ENCODE data around the gene TMEM89.
A peak's percentile ranks its signal among the peaks of the same experiment; 100 is the strongest.

Gene TMEM89

DNA sequence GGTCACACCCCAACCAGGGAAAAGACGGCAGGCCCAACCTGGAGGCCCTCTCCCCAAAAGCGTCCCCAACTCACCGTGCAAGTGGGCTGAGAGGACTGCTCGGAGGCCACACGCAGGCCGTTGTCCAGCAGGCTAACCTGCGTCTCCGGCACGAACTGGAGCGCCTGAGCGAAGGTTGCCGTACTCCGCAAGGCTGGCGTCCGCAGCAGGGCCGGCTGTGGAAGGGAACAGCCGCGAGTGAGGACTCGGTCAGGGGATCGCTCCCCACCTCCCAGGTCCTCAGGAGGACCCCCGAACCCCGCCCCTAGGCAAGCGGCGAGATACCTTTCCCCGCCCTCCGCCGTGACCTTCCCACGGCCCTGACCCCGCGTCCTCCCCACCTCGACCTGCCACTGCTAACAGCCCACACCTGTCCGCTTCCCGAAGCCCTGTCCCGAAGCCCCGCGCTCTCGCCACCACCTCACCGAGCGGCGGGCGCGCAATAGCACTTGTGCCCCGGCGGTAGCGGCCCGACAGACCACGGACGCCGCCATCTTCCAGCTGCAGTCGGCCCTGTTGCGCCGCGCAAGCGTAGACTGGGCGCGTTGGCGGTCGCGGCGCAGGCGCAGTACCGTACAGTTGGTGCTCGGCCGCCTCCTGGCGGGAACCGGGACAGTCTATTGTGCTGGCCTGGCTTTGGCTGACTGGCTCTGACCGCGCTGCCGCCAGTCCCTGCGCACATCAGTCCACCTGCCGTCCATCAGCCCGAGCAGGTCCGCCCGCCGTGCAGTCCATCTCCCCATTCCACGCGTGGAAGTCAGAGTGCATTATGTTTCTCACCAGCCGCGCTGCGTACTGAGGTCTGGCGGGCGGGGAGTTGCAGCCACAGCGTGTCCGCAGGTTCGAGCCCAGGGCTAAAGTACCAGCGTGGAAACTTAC, 12.2 kb downstream of the TMEM89 start, which contains the start of gene UQCRC1 (continued):
- TF ChIP-seq ZNF391 (tag by site-specific recombination; IDR thresholded peaks at IDR 0.05; ENCODE audit: borderline replicate concordance, low read depth): no peak; the same call in 1 of the 2 replicates
- no peak for TF ChIP-seq REPIN1 (tag by site-specific recombination; IDR thresholded peaks at IDR 0.05; ENCODE audit: low read depth)
- TF ChIP-seq, protein P1, sequence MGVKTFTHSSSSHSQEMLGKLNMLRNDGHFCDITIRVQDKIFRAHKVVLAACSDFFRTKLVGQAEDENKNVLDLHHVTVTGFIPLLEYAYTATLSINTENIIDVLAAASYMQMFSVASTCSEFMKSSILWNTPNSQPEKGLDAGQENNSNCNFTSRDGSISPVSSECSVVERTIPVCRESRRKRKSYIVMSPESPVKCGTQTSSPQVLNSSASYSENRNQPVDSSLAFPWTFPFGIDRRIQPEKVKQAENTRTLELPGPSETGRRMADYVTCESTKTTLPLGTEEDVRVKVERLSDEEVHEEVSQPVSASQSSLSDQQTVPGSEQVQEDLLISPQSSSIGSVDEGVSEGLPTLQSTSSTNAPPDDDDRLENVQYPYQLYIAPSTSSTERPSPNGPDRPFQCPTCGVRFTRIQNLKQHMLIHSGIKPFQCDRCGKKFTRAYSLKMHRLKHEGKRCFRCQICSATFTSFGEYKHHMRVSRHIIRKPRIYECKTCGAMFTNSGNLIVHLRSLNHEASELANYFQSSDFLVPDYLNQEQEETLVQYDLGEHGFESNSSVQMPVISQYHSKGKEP (tag by site-specific recombination; IDR thresholded peaks at IDR 0.05): no peak
- TF ChIP-seq ZNF843 (tag by site-specific recombination; IDR thresholded peaks at IDR 0.05): 0 out of 2 replicates have a peak, but pooled peaks have one; percentile 10

DNA sequence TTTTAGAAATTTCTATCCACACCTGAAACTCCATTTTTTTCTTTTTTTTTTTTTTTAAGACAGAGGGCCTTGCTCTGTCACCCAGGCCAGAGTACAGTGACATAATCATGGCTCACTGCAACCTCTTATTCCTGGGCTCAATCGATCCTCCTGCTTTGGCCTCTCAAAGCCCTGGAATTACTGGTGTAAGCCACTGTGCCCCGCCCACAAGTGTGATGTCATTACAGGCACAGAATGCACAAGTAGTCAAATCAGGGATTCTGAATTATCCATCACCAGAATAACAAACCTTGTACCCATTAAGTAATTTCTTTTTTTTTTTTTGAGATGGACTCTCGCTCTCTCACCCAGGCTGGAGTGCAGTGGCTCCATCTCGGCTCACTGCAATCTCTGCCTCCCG, 14.1 kb downstream of the TMEM89 start:
- Histone ChIP-seq H3K4me1 (ENCODE audit: control insufficient read depth, insufficient read depth, low read length) (no peaks in the 10 kb centered on the region), H3K27ac (ENCODE audit: extremely low read depth, low read depth, low read length) (no peak overlapping the region), H3K9me3 (ENCODE audit: control insufficient read depth, insufficient read depth, low read depth, low read length) (no peaks in the 10 kb centered on the region), H3K4me3 (ENCODE audit: low read depth, low read length) (no peak overlapping the region), H3K36me3 (ENCODE audit: control insufficient read depth in 2 of 2, insufficient read depth in 1 of 2, low read length in 2 of 2) (peaks cover 14 to 53% of the 10 kb centered on the region in 2 experiments; a peak in 2 of 3 replicates)
- no peak for TF ChIP-seq ZNF426 (tag by site-specific recombination; IDR thresholded peaks at IDR 0.05)
- TF ChIP-seq, protein P2, sequence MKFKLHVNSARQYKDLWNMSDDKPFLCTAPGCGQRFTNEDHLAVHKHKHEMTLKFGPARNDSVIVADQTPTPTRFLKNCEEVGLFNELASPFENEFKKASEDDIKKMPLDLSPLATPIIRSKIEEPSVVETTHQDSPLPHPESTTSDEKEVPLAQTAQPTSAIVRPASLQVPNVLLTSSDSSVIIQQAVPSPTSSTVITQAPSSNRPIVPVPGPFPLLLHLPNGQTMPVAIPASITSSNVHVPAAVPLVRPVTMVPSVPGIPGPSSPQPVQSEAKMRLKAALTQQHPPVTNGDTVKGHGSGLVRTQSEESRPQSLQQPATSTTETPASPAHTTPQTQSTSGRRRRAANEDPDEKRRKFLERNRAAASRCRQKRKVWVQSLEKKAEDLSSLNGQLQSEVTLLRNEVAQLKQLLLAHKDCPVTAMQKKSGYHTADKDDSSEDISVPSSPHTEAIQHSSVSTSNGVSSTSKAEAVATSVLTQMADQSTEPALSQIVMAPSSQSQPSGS (tag by site-specific recombination; IDR thresholded peaks at IDR 0.05; ENCODE audit: low read depth): peak; percentile 59; the same call in 1 of the 2 replicates
- TF ChIP-seq ZNF521 (tag by site-specific recombination; IDR thresholded peaks at IDR 0.05): no peak
- TF ChIP-seq KLF9 (tag by site-specific recombination; IDR thresholded peaks at IDR 0.05; ENCODE audit: low read depth): 0 out of 2 replicates have a peak, but pooled peaks have one; percentile 31
- TF ChIP-seq ZNF629 (tag by site-specific recombination; IDR thresholded peaks at IDR 0.05): 0 out of 2 replicates have a peak, but pooled peaks have one; percentile 21
- ChIA-PET POLR2A (no interaction called here), CTCF (interaction anchor here (1.0 kb wide), 1 partner anchor 28 kb away, joined by 4 read pairs; the partner anchor contains the start of gene SLC26A6)

DNA sequence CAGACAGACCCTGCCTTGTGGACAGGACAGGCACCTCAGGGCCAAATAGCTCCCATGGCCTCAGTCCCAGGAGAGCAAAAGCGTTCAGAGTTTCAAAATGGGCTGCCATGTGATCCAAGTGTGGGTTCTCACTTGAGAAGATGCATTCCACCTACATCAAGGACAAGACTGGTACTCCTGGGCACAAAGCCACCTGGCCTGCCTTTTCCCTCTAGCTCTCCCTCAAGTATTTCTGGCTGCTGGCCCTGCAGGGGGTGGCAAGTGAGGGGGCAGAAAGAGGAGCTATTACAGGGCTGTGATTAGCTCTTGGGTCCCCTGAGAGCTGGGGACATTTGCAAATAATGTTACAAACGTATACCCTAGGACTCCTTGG, 20.0 kb downstream of the TMEM89 start:
- Histone ChIP-seq H3K27ac (ENCODE audit: extremely low read depth, low read depth, low read length) (no peak overlapping the region), H3K4me3 (ENCODE audit: low read depth, low read length) (no peak overlapping the region), H3K4me1 (ENCODE audit: control insufficient read depth, insufficient read depth, low read length) (no peaks in the 10 kb centered on the region; the same call in 1 of the 2 replicates), H3K36me3 (ENCODE audit: control insufficient read depth in 2 of 2, insufficient read depth in 1 of 2, low read length in 2 of 2) (peaks cover 6 to 98% of the 10 kb centered on the region in 2 experiments; a peak in 2 of 3 replicates), H3K9me3 (ENCODE audit: control insufficient read depth, insufficient read depth, low read depth, low read length) (no peaks in the 10 kb centered on the region)
- TF ChIP-seq GLIS1 (tag by site-specific recombination; IDR thresholded peaks at IDR 0.05) (peak; percentile 32; the same call in 1 of the 2 replicates), ZBTB1 (tag by site-specific recombination; IDR thresholded peaks at IDR 0.05) (no peak), BCL11B (tag by site-specific recombination; IDR thresholded peaks at IDR 0.05; ENCODE audit: low read depth) (no peak)
- ChIA-PET POLR2A (interaction anchor here (0.7 to 1.0 kb wide), 5 partner anchors 22 to 46 kb away, joined by 3 to 5 read pairs (median 3); partner anchors contain the start of genes PFKFB4 and SLC26A6), CTCF (interaction anchor here (0.7 kb wide), 1 partner anchor 9 kb away, joined by 3 read pairs; no protein-coding TSS in a partner anchor)

All from HEK293 (cell line).